ENCODE measurements around the gene MYO7B.

The MYO7B gene

DNA sequence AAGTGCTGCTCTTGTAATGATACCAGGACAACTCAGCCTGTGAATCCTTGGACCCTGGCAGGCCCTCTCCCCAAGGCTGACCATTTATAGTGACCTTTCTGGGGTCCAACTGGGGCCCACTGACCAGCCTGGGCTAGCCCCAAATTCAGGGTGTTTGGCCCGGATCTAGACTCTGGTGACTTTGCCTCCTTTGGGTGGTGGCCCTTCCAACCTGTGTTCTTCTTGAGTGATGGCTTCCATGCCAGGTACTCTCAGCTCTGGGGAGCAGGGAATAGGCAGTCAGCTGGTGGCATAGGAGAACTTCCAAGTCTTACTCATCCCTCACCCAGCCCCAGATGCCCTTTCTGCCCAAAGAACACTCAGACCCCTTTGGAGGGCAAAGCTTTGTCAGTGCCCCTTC is 10.3 kb downstream of the MYO7B start:
- ChIA-PET POLR2A (no interaction called here), CTCF (interaction anchor here (0.9 kb wide), 1 partner anchor 104 kb away, joined by 4 read pairs; no protein-coding TSS in a partner anchor)
- DNase-seq (ENCODE audit: extremely low spot score) = no peak
- TF ChIP-seq, protein P1, sequence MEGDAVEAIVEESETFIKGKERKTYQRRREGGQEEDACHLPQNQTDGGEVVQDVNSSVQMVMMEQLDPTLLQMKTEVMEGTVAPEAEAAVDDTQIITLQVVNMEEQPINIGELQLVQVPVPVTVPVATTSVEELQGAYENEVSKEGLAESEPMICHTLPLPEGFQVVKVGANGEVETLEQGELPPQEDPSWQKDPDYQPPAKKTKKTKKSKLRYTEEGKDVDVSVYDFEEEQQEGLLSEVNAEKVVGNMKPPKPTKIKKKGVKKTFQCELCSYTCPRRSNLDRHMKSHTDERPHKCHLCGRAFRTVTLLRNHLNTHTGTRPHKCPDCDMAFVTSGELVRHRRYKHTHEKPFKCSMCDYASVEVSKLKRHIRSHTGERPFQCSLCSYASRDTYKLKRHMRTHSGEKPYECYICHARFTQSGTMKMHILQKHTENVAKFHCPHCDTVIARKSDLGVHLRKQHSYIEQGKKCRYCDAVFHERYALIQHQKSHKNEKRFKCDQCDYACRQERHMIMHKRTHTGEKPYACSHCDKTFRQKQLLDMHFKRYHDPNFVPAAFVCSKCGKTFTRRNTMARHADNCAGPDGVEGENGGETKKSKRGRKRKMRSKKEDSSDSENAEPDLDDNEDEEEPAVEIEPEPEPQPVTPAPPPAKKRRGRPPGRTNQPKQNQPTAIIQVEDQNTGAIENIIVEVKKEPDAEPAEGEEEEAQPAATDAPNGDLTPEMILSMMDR (IDR thresholded peaks at IDR 0.05; ENCODE audit: control extremely low read depth, extremely low read depth, low read depth, missing control alignments) = no peak

DNA sequence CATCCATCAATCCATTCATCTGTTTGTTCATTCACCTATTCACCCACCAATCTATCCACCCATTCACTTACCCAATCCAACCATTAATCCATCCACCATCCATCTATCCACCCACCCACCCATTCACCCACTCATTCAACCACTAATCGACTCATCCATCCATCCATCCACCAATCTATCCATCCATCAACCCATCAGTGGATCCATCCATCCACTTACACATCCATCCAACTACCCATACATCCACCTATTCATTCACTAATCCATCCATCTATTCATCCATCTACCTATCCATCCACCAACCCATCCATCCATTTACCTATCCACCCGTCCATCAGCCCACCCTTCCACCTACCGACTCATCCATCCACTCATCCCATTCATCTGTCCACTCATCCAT is 11.3 kb downstream of the MYO7B start:
- DNase-seq (ENCODE audit: extremely low spot score) = no peak
- CTCF ChIA-PET = no interaction called here
- TF ChIP-seq, protein P1 (IDR thresholded peaks at IDR 0.05; ENCODE audit: control extremely low read depth, extremely low read depth, low read depth, missing control alignments) = no peak
- POLR2A ChIA-PET = no interaction called here

DNA sequence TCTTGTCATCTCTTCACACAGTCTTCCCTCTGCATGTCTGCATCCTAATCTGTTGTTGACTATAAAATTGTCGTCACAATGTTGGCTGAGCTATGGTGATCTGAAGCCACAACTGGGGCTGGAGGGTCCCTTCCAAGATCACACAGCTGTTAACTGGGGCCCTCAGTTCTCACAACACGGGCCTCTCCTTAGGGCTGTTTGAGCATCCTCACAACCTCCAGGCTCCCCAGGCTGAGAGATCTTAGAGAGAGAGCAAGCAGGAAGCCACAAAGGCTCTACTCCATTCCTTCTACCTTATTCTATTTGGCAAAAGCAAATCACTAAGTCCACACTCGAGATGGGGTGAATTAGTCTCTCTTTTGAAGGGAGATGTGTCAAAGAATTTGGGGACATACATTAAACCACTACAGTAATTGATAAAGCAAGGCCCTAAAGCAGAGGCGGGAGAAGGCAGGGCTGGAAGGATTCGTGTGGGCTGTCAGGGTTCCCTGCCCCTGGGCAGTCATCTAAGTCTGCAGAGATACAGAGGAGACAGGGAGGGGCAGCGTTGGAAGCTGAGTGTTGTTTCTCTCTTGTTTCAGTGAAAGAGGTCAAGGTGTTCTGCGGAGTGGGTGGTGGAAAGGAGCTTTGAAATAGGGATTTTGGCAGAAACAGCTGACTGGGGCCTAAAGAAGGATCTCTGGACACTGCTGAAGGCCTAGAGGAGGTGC is 15.9 kb downstream of the MYO7B start:
- TF ChIP-seq, protein P1 (IDR thresholded peaks at IDR 0.05; ENCODE audit: control extremely low read depth, extremely low read depth, low read depth, missing control alignments) = no peak
- ChIA-PET CTCF (interaction anchor here (0.8 to 2.2 kb wide), 3 partner anchors 12 to 16 kb away, joined by 3 to 6 read pairs (median 4); no protein-coding TSS in a partner anchor), POLR2A (no interaction called here)
- DNase-seq (ENCODE audit: extremely low spot score) = no peak

DNA sequence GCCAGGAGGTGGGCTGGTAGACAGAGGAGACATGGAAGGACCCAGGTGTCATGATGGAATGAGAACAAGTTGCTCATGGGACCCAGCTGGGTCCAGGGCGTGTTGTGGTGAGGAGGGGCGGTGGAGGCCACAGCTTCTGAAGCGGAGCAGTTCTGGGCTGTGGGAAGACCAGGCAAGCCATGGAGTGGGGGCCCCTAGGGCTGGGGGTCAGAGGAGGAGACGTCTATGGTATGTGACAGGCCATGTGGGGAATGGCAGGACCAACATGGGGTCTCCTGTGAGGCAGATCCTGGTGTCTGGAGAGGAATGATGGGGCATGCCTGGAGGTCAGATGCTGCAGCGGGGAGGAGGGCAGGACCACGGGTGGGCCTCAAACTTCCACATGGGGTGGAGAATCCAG is 16.9 kb downstream of the MYO7B start:
- DNase-seq (ENCODE audit: extremely low spot score) = no peak
- TF ChIP-seq, protein P1 (IDR thresholded peaks at IDR 0.05; ENCODE audit: control extremely low read depth, extremely low read depth, low read depth, missing control alignments) = no peak
- ChIA-PET POLR2A (no interaction called here), CTCF (interaction anchor here (0.8 kb wide), 1 partner anchor 15 kb away, joined by 3 read pairs; no protein-coding TSS in a partner anchor)

DNA sequence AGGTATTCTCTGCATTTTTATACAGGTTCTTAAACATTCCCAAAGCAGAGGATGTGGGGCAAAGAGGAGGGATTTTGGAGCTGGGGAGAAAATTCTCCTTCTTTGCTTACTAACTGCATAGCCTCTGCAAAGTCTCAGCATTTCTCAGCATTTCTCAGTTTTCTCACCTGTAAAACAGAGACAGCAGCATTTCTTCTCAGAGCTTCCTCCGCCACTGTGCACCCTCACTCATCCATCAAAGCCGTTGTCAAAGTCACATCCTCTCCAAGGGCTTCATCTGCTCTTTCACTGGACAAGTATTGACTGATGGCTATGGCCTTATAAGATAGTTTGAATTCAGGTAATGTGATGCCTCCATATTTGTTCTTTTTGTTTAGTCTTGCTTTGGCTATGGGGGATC is 17.4 kb downstream of the MYO7B start:
- no peak for DNase-seq (ENCODE audit: extremely low spot score)
- CTCF ChIA-PET = interaction anchor here (1.2 kb wide), 1 partner anchor 11 kb away, joined by 3 read pairs; no protein-coding TSS in a partner anchor
- TF ChIP-seq, protein P1 (IDR thresholded peaks at IDR 0.05; ENCODE audit: control extremely low read depth, extremely low read depth, low read depth, missing control alignments) = no peak
- POLR2A ChIA-PET = no interaction called here

DNA sequence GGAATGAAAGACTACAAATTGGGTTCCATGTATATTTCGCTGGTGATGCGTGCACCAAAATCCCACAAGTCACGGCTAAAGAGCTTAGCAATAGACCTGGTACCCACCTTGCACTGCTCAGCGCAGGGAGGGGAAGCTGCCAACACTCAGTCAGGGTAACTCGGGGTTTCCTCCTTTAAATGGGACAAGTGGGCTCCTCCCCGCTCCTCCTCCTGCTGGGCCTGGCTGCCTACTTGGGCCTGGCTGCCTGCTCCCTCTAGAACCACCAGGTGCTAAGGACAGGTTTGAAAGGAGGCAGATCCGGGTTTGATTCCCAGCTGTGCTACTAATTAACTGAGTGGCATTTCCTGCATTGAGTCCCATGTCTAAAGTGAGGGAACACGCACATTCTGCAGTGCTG is 23.4 kb downstream of the MYO7B start:
- TF ChIP-seq, protein P1 (IDR thresholded peaks at IDR 0.05; ENCODE audit: control extremely low read depth, extremely low read depth, low read depth, missing control alignments) = no peak
- CTCF ChIA-PET = interaction anchor here (1.0 kb wide), 1 partner anchor 20 kb away, joined by 4 read pairs; no protein-coding TSS in a partner anchor
- no peak for DNase-seq (ENCODE audit: extremely low spot score)
- POLR2A ChIA-PET = no interaction called here

Measured in GM10248 (cell line).